ENCODE measurements around the gene YAF2.

DNA sequence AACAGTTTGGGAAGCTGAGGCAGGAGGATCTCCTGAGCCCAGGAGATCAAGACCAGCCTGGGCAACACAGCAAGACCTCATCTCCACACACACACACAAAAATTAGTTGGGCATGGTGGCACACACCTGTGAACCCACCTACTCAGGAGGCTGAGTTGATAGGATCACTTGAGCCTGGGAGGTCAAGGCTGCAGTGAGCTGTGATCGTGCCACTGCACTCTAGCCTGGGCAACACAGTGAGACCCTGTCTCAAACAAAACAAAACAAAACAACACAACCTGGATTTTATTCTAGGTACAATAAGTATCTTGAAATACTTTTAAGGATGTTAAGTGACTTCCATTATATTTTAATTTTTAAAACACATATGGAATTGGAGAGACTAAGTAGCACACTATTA, 45.8 kb downstream of the YAF2 start:
- TF ChIP-seq, protein P1, sequence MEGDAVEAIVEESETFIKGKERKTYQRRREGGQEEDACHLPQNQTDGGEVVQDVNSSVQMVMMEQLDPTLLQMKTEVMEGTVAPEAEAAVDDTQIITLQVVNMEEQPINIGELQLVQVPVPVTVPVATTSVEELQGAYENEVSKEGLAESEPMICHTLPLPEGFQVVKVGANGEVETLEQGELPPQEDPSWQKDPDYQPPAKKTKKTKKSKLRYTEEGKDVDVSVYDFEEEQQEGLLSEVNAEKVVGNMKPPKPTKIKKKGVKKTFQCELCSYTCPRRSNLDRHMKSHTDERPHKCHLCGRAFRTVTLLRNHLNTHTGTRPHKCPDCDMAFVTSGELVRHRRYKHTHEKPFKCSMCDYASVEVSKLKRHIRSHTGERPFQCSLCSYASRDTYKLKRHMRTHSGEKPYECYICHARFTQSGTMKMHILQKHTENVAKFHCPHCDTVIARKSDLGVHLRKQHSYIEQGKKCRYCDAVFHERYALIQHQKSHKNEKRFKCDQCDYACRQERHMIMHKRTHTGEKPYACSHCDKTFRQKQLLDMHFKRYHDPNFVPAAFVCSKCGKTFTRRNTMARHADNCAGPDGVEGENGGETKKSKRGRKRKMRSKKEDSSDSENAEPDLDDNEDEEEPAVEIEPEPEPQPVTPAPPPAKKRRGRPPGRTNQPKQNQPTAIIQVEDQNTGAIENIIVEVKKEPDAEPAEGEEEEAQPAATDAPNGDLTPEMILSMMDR (IDR thresholded peaks at IDR 0.05): no peak
- no peak for TF ChIP-seq POLR2A (IDR thresholded peaks at IDR 0.05)
